GM12891 (cell line): ENCODE data around the gene RPL26.

Experiments used
- POLR2A ChIP-seq: IDR thresholded peaks from 2 replicates; pipeline ENCODE4 v1.6.1; 2011; ENCODE audit warnings: low read depth, low read length, control low read depth
- POLR2AphosphoS5 ChIP-seq: IDR thresholded peaks from 2 replicates; pipeline ENCODE4 v1.6.1; 2011; ENCODE audit warnings: low read depth, low read length, control low read depth
- POU2F2 ChIP-seq: IDR thresholded peaks from 2 replicates; pipeline ENCODE4 v1.6.1; 2011; ENCODE audit warnings: low read depth, mild to moderate bottlenecking, control low read depth, low read length, moderate library complexity
- SPI1 ChIP-seq: IDR thresholded peaks from 2 replicates; pipeline ENCODE4 v1.6.1; 2011; ENCODE audit warnings: low read depth, low read length, control low read depth
- TAF1 ChIP-seq: IDR thresholded peaks from 2 replicates; pipeline ENCODE4 v1.6.1; 2011; ENCODE audit warnings: low read depth, low read length, control low read depth

DNA sequence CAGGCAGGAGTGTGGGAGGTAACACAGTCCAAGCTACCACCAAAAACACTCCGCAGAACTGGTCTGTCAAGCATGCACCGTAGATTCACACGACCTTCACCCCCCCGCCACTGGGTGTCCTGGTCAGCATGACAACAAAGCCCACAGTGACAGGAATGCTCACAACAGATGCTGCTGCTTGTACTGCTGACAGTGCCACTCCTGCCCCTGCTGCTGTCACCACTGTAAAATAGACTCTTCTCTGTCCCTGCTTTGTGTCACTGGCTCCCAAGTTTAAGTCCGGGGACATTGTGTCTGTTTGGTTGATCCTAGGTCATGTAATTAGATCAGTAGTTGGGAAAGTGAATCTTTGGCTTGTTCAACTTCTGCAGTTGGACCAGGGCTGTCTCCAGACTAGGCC is 50.3 kb downstream of the RPL26 start:
- TF ChIP-seq POLR2A, result no peak
- no peak for TF ChIP-seq TAF1
- TF ChIP-seq POLR2AphosphoS5, result no peak
- TF ChIP-seq SPI1, result no peak
- no peak for TF ChIP-seq POU2F2
